Neural progenitor cell (in vitro differentiated cells): ENCODE results near the gene NDRG3. TPM values are rescaled to one million over a fixed set of nuclear protein-coding genes. Genes with fewer than 3 reads are reported as not detected.
A peak's percentile ranks its signal among the peaks of the same experiment; 100 is the strongest.

Source experiments
- DNase-seq: peaks from one replicate; pipeline ENCODE4 v3.0.0-alpha.2; 2016; ENCODE audit warnings: low spot score
- H2AFZ ChIP-seq: fragments of 200-600 bp; sonication (generic); replicated peaks from 2 replicates; pipeline ENCODE4 v1.6.1; 2016; ENCODE audit warnings: antibody characterized with exemption
- H3F3A ChIP-seq: fragments of 200-600 bp; sonication (generic); 2 replicates; pipeline ENCODE4 v1.6.1; 2016; ENCODE audit warnings: antibody characterized with exemption, low read depth
- H3K27ac ChIP-seq: fragments of 200-600 bp; sonication (generic); 2 replicates; pipeline ENCODE4 v1.5.1; 2016; ENCODE audit warnings: mild to moderate bottlenecking
- H3K27me3 ChIP-seq: fragments of 200-600 bp; sonication (generic); 2 replicates; pipeline ENCODE4 v1.6.1; 2016; ENCODE audit warnings: mild to moderate bottlenecking, moderate library complexity
- H3K36me3 ChIP-seq: fragments of 200-600 bp; sonication (generic); 2 replicates; pipeline ENCODE4 v1.5.1; 2016
- H3K4me1 ChIP-seq: fragments of 200-600 bp; sonication (generic); 2 replicates; pipeline ENCODE4 v1.6.1; 2016; ENCODE audit warnings: mixed run types
- H3K4me2 ChIP-seq: fragments of 200-600 bp; sonication (generic); 2 replicates; pipeline ENCODE4 v1.6.1; 2016
- H3K4me3 ChIP-seq: fragments of 200-600 bp; sonication (generic); 2 replicates; pipeline ENCODE4 v1.5.1; 2016
- H3K79me2 ChIP-seq: fragments of 200-600 bp; sonication (generic); 2 replicates; pipeline ENCODE4 v1.6.1; 2016; ENCODE audit warnings: low read depth
- H3K9ac ChIP-seq: fragments of 200-600 bp; sonication (generic); 2 replicates; pipeline ENCODE4 v1.6.1; 2016
- H3K9me3 ChIP-seq: fragments of 200-600 bp; sonication (generic); 2 replicates; pipeline ENCODE4 v1.5.1; 2016; ENCODE audit warnings: low read depth
- H4K20me1 ChIP-seq: fragments of 200-600 bp; sonication (generic); 2 replicates; pipeline ENCODE4 v1.6.1; 2016; ENCODE audit warnings: low read depth
- H3K27ac Mint-ChIP-seq: 3 replicates; pipeline ENCODE4 v1.8.0; 2021; ENCODE audit warnings: mixed read lengths
- H3K27me3 Mint-ChIP-seq: 2 replicates; pipeline ENCODE4 v1.8.0; 2022; ENCODE audit warnings: low read depth, mild to moderate bottlenecking, inconsistent platforms, moderate library complexity, mixed read lengths; ENCODE audit not compliant: insufficient read depth
- H3K36me3 Mint-ChIP-seq: 3 replicates; pipeline ENCODE4 v1.8.0; 2021; ENCODE audit warnings: mixed read lengths
- H3K4me1 Mint-ChIP-seq: 3 replicates; pipeline ENCODE4 v1.8.0; 2021; ENCODE audit warnings: mixed read lengths
- H3K4me3 Mint-ChIP-seq: 3 replicates; pipeline ENCODE4 v1.8.0; 2021; ENCODE audit warnings: mild to moderate bottlenecking, moderate library complexity, mixed read lengths
- H3K9me3 Mint-ChIP-seq: 3 replicates; pipeline ENCODE4 v1.8.0; 2020; ENCODE audit warnings: mixed read lengths
- CTCF ChIP-seq: fragments of 200-600 bp; sonication (generic); IDR thresholded peaks from 2 replicates; pipeline ENCODE4 v1.5.1; 2017; ENCODE audit warnings: antibody characterized with exemption, mild to moderate bottlenecking
- EZH2 ChIP-seq: fragments of 200-600 bp; sonication (generic); IDR thresholded peaks from 2 replicates; pipeline ENCODE4 v1.6.1; 2017; ENCODE audit warnings: antibody characterized with exemption, mild to moderate bottlenecking, moderate library complexity
- EZH2phosphoT487 ChIP-seq: fragments of 200-600 bp; sonication (generic); IDR thresholded peaks from 2 replicates; pipeline ENCODE4 v1.6.1; 2017; ENCODE audit warnings: antibody characterized with exemption
- total RNA-seq: library from RNA; depleted of rRNA; stranded (reverse); fragments of >200 nt; gene quantifications from 2 replicates; pipeline ENCODE4 v1.2.3, GENCODE V29; 2015; ENCODE audit warnings: low replicate concordance

The NDRG3 gene
- total RNA-seq, 1 donor from 2014 or later = 25.3 TPM

DNA sequence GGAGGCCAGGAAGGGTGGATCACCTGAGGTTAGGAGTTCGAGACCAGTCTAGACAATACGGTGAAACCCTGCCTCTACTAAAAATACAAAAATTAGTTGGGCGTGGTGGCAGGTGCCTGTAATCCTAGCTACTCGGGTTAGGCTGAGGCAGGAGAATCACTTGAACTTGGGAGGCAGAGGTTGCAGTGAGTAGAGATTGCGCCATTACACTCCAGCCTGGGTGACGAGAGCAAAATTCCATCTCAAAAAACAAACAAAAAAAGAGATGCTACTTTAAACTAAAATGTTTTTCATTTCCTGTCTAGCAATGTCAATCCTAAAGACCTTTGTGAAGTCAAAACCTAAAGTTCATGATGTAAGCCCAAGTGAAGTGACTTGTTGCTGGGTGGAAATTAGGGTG, 14.8 kb upstream of the NDRG3 start:
- Histone ChIP-seq H3K4me2 (no peak overlapping the region), H3K27ac (no peak overlapping the region), H3K9me3 (no peaks in the 10 kb centered on the region), H3K79me2 (no peaks in the 10 kb centered on the region), H3F3A (peaks cover under 1% of the 10 kb centered on the region), H3K4me1 (no peaks in the 10 kb centered on the region), H3K27me3 (no peaks in the 10 kb centered on the region), H2AFZ (no peak overlapping the region), H4K20me1 (no peaks in the 10 kb centered on the region), H3K36me3 (peaks cover 3% of the 10 kb centered on the region), H3K9ac (no peak overlapping the region), H3K4me3 (no peak overlapping the region)
- Mint-ChIP-seq H3K27me3 (peaks cover 3% of the 10 kb centered on the region), H3K4me3 (no peak overlapping the region), H3K27ac (peak overlapping the region; percentile 15), H3K4me1 (no peaks in the 10 kb centered on the region), H3K36me3 (peaks cover 10% of the 10 kb centered on the region), H3K9me3 (no peaks in the 10 kb centered on the region)
- no peak for DNase-seq
- TF ChIP-seq CTCF (no peak), EZH2phosphoT487 (no peak), EZH2 (no peak)

- Mint-ChIP-seq H3K4me1 (peaks cover 6% of the 10 kb centered on the region), H3K9me3 (no peaks in the 10 kb centered on the region), H3K36me3 (peaks cover 10% of the 10 kb centered on the region), H3K27me3 (no peaks in the 10 kb centered on the region), H3K27ac (no peak overlapping the region), H3K4me3 (no peak overlapping the region)
- H3K27ac ChIP-seq = no peak overlapping the region
- no peak overlapping the region for H3K4me3 ChIP-seq
- H3K36me3 ChIP-seq = peaks cover 7% of the 10 kb centered on the region
- DNase-seq = no peak
- no peak overlapping the region for H3K9ac ChIP-seq
- no peak overlapping the region for H2AFZ ChIP-seq
- no peaks in the 10 kb centered on the region for H3K4me1 ChIP-seq
- H3K9me3 ChIP-seq = no peaks in the 10 kb centered on the region
- no peaks in the 10 kb centered on the region for H4K20me1 ChIP-seq
- no peaks in the 10 kb centered on the region for H3K27me3 ChIP-seq
- H3K4me2 ChIP-seq = no peak overlapping the region
- H3F3A ChIP-seq = peaks cover 11% of the 10 kb centered on the region
- TF ChIP-seq EZH2phosphoT487 = no peak
- TF ChIP-seq CTCF = no peak
- TF ChIP-seq EZH2 = no peak
- no peaks in the 10 kb centered on the region for H3K79me2 ChIP-seq
Observed at GRCh38 chr20:36758276-36758675, 12.4 kb upstream of the NDRG3 start.

DNA sequence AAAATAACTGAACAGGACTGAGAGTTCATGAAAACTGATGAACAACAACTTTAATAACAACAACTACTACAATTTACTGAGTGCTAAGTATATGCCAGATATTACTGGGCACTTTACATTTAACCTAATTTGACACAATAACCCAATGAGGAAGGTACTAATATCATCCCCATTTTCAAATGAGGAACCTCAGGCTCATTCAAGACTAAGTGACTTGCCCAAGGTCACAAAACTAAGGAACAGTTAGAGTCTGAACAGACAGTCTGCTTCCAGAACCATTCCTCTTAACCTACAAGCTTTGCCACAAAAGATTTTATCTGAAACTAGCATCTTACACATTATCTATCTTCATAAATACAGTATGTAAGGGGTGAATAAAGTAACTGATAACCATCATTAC, 10.6 kb upstream of the NDRG3 start:
- TF ChIP-seq EZH2phosphoT487 (no peak), CTCF (no peak), EZH2 (no peak)
- Histone ChIP-seq H3K9me3 (no peaks in the 10 kb centered on the region), H2AFZ (no peak overlapping the region), H3K27ac (no peak overlapping the region), H3K4me1 (no peaks in the 10 kb centered on the region), H3K9ac (no peak overlapping the region), H3K4me3 (no peak overlapping the region), H3K79me2 (no peaks in the 10 kb centered on the region), H3K27me3 (no peaks in the 10 kb centered on the region), H4K20me1 (no peaks in the 10 kb centered on the region), H3K4me2 (no peak overlapping the region), H3K36me3 (peaks cover 11% of the 10 kb centered on the region), H3F3A (peaks cover 11% of the 10 kb centered on the region)
- peaks cover 16% of the 10 kb centered on the region for H3K36me3 Mint-ChIP-seq
- no peak for DNase-seq
- H3K9me3 Mint-ChIP-seq = no peaks in the 10 kb centered on the region
- H3K4me1 Mint-ChIP-seq = peaks cover 6% of the 10 kb centered on the region
- H3K4me3 Mint-ChIP-seq = no peak overlapping the region
- H3K27ac Mint-ChIP-seq = no peak overlapping the region
- no peaks in the 10 kb centered on the region for H3K27me3 Mint-ChIP-seq
